ENCODE results near the gene AQP3.
"Not testable (repeated sequence)": the region's sequence is repeated elsewhere in the genome, so short reads cannot be mapped to it uniquely, and the experiment has no call there.

The AQP3 gene

DNA sequence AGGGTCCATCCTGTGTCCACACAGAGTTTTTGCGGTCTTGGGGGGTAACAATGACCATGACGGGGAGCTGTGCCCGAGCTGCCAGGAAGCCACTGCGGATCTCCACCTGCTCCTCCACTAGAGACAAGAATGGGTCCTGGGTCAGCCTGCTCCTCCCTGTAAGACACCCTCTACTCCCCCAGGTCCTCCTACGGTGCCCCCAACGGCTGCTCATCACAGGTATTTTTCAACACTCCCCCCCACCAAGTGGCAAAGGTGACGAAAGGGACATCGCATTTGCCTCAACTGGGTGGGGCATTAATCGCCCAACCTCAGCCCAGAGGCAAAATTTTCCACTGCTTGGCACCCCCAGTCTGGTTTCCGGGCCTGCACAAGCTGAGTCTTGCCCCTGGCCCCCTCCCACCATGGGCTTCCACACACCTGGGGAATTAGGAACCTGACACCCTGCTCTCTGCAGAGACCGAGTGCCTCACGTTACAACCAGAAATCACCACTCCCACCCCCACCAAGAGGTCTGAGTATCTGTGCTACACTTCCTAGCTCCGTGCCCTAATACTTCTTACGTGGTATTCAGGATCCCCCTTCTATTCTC, 16.7 kb upstream of the AQP3 start:
- DNase-seq = no peak

DNA sequence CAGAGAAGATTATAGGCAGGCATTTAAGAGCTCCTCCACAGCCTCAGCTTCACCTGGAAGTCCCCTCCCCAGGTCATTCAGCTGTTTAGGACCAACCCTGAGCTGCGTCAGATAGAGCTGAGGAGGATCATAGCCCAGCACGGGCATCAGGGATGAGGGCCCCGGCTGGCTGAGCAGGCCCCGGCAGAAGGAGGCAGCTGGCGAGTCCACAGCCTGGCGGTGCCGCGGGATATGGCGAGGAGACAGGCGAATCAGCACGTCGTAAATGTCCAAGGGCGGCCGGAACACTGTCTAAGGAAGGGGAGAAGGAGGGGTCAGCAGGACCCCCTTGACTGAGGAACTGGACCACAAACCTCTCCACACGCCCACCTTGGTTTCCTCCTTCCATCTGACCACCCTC, 15.8 kb upstream of the AQP3 start:
- no peak for DNase-seq

DNA sequence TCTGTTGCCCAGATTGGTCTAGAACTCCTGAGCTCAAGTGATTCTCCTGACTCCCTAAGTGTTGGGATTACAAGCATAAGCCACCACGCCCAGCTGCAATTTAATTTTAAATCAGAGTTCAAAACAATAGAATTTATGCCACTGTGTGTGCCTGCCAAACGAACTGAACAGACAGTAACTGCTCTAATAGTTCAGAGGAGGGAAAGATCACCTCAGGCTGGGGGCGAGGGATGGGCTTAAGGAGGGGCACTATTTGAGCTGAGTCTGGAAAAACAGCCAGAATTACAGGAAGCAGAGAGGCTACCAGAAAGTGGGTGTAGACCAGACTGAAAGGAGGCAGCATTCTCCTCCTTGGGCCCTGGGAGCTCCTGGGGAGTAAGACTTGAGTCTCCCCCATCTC, 14.1 kb upstream of the AQP3 start:
- no peak for DNase-seq

GRCh38 chr9:33460854-33461253, 13.5 kb upstream of the AQP3 start:
- no peak for DNase-seq

- no peak for DNase-seq
Observed at GRCh38 chr9:33459115-33459514, 11.7 kb upstream of the AQP3 start.

GRCh38 chr9:33458444-33458843, 11.1 kb upstream of the AQP3 start:
- no peak for DNase-seq

DNA sequence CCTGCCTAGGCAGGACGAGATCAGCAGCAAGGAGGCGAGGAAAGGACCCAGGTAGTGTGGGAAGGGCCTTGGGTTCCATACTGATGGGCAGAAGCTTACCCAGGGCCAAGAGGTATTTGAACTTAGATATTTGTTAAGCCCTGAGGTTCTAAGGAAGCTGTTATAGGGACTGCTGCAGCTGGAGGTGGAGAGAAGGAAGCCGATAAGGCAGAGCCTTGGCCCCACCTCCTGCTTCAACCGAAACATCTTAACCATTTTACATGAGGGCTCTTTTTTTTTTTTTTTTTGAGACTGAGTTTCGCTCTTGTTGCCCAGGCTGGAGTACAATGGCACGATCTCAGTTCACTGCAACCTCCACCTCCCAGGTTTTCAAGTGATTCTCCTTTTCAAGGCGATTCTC, 8.6 kb upstream of the AQP3 start:
- no peak for DNase-seq

GRCh38 chr9:33455456-33455855, 8.1 kb upstream of the AQP3 start:
- not testable (repeated sequence) for DNase-seq

DNA sequence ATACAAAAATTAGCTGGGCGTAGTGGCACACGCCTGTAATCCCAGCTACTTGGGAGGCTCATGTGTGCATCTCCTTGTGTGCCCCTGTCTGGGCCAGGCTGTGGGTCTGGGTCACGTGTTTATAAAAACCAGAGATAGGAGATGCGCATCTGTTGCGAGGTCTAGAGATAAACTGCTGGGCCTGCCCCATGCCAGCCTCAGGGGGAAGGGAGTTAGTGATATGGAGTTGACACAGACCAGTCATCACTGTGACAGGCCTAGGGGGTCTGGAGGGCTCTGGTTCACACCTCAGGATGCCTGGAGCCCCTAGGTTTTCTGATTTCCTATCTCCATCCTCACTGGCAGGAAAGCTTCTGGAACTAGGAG, 7.3 kb upstream of the AQP3 start:
- not testable (repeated sequence) for DNase-seq

GRCh38 chr9:33453999-33454660, 6.7 kb upstream of the AQP3 start:
- no peak for DNase-seq

DNA sequence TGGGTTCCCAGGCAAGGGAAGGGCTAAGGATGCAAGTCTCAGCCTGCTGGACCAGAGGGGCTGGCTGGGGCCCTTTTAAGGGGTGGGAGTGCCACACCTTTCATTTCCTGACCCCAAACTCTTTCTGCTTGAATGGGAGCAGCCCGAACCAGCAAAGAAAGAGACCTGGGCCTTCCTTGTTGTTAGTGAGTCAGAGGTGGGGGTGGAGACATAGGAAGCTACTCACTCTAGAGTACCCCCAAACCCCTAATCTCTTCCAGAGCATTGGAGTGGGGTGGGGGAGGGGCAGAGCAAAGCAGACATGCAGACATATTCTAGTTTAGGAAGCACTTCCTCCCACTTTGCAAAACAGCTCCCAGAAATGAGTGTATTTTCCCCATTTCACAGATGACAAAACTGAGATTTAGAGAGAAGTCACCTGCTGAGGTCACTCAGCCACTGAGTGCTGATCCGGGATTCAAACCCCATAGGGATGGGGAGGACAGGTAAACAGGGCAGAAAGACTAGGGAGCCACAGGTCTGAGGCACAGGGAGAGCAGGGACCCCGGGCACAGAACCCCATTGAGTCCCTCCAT, 6.0 kb upstream of the AQP3 start:
- DNase-seq = no peak

DNA sequence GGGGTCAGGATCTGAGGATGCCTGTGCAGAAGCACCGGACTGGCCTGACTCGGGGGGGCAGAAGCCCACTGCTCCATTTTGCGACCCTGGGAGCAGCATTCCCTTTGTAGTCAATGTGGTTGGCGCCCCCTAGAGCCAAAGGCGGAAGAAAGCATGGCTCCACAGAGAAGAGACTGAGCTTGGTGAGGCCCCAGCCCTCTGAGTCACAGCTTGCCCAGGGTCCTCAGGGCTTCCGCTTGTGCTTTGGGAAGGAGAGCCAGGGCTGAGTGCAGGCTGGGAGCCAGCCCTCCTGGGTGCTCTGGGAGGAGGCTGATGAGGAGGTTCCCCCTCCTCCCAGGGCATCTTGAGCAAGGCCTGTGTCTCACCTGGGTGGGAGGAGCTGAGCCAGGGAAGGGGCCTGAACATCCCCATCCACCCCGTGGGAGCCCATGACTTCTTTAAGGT, 5.5 kb upstream of the AQP3 start:
- DNase-seq = no peak

- DNase-seq = no peak
Observed at GRCh38 chr9:33450621-33451146, 3.3 kb upstream of the AQP3 start.

DNA sequence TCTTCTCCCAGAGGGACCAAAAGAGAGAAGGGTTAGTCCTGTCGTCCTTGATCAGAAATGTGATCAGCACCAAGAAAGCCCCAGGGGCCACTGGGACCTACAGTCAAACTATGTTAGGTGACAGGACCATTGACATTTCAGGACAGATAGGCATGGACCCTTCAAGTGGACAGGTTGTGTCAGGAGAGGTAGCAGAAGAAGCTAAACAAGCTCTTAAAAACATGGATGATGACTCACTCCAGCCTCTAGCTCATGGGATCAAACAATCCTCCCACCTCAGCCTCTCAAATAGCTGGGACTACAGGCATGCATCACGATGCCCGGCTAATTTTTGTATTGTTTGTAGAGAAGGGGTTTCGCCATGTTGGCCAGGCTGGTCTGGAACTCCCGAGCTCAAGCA, 2.3 kb upstream of the AQP3 start:
- no peak for DNase-seq

DNA sequence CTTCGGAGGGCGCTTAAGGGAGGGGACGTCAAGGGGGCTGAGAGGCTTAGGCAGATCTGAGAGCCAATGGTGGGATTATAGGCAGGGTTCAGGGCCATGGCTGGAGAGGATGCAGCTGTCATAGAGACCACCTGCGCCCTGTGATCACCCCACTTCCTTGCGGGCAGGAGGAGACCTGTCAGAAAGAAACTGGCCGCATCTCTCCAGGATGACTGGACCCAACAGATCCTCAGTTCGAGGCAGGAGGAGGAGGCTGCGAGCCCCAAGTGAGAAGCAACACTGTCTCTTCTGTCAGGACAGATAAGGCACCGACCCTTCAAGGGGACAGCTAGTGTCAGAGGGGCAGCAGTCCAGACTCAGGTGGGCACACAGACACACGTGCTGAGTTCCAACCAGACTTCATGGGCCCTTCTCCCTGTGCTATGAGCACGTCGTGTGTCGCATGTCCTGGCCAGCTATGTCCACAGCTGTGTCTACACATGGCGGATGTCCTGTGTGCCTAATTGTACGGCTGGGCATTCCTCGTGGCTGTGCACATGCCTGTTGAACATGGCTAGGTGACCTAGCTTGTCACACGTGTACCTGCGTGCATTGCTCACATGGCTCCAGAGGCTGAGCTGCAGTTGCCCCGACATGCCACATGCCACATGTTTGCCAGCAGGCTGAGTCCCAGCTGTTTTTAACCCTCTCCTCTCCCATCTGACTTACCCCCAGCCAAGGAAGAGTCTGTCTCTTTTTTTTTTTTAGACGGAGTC, 583 bp upstream of the AQP3 start:
- DNase-seq = no peak

- no peak for DNase-seq
Observed at GRCh38 chr9:33446240-33446945, 1.0 kb downstream of the AQP3 start.

DNA sequence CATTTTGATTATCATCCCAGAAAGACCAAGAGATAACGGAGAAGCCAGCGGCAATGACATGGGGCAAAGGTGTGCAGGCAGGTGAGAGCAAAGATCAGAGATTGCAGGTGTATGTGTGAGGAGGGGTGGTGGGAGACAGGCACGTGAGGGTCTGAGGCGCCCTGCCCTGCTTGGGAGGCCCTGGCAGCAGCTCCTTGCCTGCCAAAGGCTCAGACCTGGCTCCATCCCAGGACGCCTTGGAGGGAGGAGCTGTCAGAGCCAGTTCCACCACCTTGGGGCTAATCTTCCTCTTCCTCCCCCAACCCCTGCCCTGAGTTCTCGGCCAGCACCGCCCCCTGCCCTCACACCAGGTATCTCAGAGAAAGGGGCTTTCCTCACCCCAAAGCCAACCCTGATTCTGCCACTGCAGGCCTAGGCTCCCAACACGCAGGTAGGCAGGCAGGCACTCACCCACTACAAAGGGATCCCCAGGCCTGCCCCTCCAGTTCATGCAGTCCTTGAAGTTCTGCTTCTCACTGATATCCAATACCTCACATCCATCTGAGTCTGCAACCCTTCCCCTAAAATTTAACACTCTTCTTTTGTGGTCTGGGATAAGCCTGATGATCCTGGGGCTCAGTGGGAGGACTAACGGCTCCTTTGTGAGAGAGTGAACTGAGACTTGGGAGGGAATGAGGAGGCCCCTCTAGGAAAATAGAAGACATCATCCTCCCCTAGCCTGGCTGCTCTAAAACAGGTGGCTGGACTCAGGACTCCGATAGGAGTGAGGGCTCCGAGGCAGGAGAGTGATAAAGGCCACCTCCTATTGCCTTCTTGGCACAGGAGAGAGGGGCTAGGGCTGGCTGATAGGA, 1.8 kb downstream of the AQP3 start:
- DNase-seq = no peak

DNA sequence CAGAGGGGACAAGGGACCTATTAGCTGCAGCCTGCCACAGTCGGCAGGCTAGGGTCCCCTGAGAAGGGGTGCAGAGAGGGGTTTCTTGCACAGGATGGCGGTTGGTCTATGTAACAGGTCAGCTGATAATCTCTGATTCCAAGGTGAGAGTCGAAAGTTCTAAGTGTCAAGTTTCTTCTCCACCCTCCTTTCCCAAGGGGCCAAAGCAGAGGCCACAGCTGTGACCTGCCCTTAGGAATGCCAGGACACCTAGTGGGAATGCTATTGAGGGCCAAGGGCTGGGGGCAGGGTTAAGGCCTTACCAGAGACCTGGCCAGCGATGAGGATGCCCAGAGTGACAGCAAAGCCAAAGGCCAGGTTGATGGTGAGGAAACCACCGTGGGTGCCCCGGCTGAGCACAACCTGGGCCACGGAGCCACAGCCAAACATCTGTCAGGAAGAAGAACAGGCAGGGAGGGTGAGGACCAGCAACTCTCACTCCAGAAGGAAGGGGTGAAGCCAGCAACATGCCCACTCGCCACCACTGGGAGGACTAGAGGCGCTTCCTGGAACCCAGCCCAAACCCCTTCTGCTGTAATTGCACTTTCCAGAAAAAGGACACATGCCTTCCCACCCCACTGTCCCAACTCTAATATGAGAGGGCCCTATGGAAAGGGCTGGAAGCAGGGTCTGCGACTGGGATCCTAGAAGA, 3.8 kb downstream of the AQP3 start:
- no peak for DNase-seq

GRCh38 chr9:33443047-33443446, 4.3 kb downstream of the AQP3 start:
- DNase-seq = no peak

- DNase-seq = no peak
Observed at GRCh38 chr9:33442125-33442524, 5.3 kb downstream of the AQP3 start.

DNA sequence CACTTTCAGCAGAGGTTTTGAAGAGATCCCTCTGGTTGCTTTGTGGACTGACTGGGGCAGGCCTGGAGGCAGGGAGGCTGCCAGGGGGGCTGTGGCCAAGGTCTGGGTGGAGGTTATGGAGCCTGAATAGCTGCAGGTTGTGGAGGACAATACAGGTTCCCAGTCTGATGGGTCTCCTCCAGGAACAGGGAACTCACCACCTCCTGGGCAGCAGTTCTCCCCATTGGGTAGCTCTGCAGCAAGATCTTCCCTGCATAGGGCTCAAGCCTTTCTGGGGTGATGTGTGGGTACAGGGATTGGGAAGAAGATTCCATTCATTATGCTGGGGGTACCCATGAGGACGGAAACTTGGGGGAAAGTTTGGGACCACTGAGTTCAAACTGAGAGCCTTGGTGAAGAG, 6.8 kb downstream of the AQP3 start:
- DNase-seq = no peak

DNA sequence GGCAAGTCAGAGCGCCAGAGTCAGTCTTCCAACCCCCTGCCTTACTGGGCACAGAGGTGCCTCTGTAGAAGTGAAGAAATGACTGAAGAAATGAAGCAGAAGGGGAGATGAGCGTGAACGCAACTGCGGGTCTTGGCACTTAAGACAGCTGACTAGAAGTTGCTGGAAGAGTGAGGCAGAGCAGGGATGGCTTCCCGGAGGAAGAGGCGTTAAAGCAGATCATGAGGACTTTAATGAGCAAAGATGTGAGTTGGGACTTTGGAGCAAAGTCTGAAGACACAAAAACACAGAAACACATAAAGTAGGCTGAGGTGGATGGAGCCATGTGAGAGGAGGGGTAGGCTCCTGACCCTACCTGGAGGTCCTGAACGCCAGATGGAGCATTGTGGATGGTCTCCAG, 7.2 kb downstream of the AQP3 start:
- DNase-seq = no peak
